IgD-negative memory B cell (primary cell): Measurements from ENCODE around the gene DDX10. TPM values are rescaled to one million over a fixed set of nuclear protein-coding genes. Genes with fewer than 3 reads are reported as not detected.
A peak's percentile ranks its signal among the peaks of the same experiment; 100 is the strongest.

Source experiments
- H3K27ac Mint-ChIP-seq, 3 donors: one replicate each; pipeline ENCODE4 v1.8.0; 2020 to 2022; ENCODE audit warnings: mild to moderate bottlenecking in 3 of 3, mixed read lengths in 3 of 3, moderate library complexity in 1 of 3
- H3K27me3 Mint-ChIP-seq: one replicate; pipeline ENCODE4 v1.8.0; 2021; ENCODE audit warnings: mixed read lengths
- H3K36me3 Mint-ChIP-seq: one replicate; pipeline ENCODE4 v1.8.0; 2020; ENCODE audit warnings: mild to moderate bottlenecking, mixed read lengths
- H3K4me1 Mint-ChIP-seq, 3 donors: one replicate each; pipeline ENCODE4 v1.8.0; 2020 to 2022; ENCODE audit warnings: mixed read lengths in 3 of 3, mild to moderate bottlenecking in 1 of 3
- H3K4me3 Mint-ChIP-seq, 4 donors: one replicate each; pipeline ENCODE4 v1.8.0; 2020 to 2022; ENCODE audit warnings: mild to moderate bottlenecking in 4 of 4, mixed read lengths in 4 of 4, moderate library complexity in 3 of 4
- H3K9me3 Mint-ChIP-seq, 3 donors: one replicate each; pipeline ENCODE4 v1.8.0; 2020 to 2021; ENCODE audit warnings: mixed read lengths in 3 of 3, mild to moderate bottlenecking in 1 of 3
- polyA plus RNA-seq: library from polyadenylated mRNA; unstranded; fragments of 300-500 nt; fragmentation: Illumina TruSeq; gene quantifications from one replicate; pipeline ENCODE4 v1.2.3, GENCODE V29; 2021

The DDX10 gene
- polyA plus RNA-seq, 1 donor from 2014 or later, result 19.5 TPM

DNA sequence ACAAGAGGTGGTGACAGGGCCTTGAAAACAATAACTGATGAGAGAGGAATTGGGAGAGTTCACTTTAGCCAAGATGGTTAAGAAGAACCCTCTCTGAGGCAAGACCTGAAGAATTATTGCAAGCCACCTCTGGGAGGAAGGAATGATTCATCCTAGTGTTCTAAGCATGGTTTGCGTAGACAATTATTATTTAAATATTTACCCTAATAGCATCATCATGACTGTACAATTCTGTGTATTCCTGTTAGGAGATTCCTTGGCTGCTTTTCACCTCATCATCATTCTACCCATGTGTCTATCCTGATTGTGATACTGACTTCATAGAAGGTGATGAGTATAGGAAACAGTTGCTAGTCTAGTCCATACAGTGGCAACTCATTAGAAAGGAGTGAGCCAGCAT is 264.4 kb downstream of the DDX10 start:
- Mint-ChIP-seq H3K27ac (no peak overlapping the region), H3K9me3 (peaks cover 0 to 3% (median 0%) of the 10 kb centered on the region in 3 donors), H3K4me1 (peaks cover 0 to under 1% (median 0%) of the 10 kb centered on the region in 3 donors), H3K4me3 (no peak overlapping the region), H3K27me3 (no peaks in the 10 kb centered on the region), H3K36me3 (peaks cover 11% of the 10 kb centered on the region)

DNA sequence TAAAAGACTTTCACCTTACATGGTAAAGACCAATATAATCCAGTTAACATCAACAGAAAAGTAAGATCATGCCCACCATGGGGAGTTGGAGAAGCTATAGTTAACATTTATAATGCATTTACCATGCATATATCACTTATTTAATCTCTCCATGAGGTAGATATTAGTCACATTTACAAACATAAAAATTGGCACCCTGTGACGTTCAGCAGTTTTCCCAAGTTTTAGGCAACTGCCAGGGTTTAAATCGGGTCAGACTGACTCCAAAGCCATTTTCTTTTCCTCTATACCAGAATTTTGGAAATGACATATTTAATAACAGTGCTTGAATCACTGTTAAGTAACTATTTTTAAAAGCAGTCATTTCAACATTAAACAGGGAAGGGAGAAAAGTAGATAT is 266.3 kb downstream of the DDX10 start:
- no peaks in the 10 kb centered on the region for H3K27me3 Mint-ChIP-seq

DNA sequence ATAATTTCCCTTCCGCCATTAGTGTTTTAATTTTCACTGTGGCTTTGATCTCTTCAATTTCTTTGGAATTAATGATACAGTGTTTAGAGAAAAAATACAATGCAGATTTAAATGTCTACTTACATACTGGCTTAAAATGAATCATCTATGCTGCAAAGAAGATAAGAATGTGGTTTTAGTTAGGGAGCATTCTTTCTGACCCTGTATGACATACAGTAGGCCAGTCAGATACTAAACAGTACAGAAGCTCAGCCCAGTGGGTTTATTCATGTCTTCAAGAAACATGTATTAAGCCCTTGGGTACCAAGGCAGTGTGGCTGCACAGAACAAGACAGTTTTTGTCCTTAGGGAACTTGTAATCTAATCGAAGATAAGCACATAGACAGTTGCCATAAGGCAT is 268.8 kb downstream of the DDX10 start:
- Mint-ChIP-seq H3K4me3 (no peak overlapping the region), H3K4me1 (peaks cover 0 to 3% (median 0%) of the 10 kb centered on the region in 3 donors), H3K9me3 (peaks cover 0 to 3% (median 0%) of the 10 kb centered on the region in 3 donors), H3K27me3 (no peaks in the 10 kb centered on the region), H3K36me3 (peaks cover 8% of the 10 kb centered on the region), H3K27ac (no peak overlapping the region)

More for the DNA sequence above, 266.3 kb downstream of the DDX10 start:
- peaks cover 8% of the 10 kb centered on the region for H3K36me3 Mint-ChIP-seq
- H3K27ac Mint-ChIP-seq, result no peak overlapping the region
- H3K4me3 Mint-ChIP-seq, result no peak overlapping the region
- H3K9me3 Mint-ChIP-seq, result peaks cover 0 to 3% (median 0%) of the 10 kb centered on the region in 3 donors
- peaks cover 0 to 1% (median 0%) of the 10 kb centered on the region in 3 donors for H3K4me1 Mint-ChIP-seq

DNA sequence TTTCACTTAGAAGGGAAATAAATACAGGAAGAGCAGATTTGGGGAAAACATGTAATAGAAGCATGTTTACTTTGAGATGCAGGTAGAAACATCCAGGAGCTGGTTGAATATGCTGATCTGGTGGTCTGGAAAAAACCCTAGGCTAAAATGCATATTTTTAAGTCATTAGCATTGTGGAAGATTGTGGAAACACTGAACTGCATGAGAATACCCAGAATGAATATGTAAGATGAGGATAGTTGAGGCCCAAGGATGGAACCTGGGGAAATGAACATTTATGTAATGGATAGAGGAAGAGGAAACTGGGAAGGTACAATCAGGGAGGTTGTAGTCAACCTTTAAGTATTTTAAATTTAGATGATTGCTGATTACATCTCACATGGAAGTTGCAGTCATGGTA is 269.4 kb downstream of the DDX10 start:
- Mint-ChIP-seq H3K4me1 (peaks cover 0 to 3% (median 0%) of the 10 kb centered on the region in 3 donors), H3K4me3 (no peak overlapping the region), H3K27ac (peak overlapping the region in 1 of 3 donors; percentile 27), H3K27me3 (no peaks in the 10 kb centered on the region), H3K36me3 (peaks cover 6% of the 10 kb centered on the region), H3K9me3 (peaks cover 0 to 3% (median 0%) of the 10 kb centered on the region in 3 donors)

DNA sequence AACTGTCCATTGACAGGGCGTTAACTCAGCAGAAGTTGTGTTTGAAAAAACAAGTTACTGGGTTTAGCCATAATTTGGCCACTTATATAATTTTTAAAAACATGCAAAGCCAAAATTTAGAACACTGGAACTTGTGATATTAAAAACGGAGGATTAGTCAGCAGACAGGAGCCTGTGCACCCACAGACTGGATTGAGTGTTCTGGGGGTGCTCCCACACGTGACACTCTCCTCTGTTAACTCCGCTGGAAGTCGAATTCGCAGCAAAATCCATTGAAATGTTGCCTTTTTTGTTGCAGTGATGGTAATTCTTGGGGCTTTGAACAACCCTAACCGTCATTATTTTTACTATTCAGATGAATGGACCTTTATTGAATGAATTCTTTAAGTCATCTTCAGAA is 269.8 kb downstream of the DDX10 start:
- Mint-ChIP-seq H3K4me1 (peaks cover 0 to 3% (median 0%) of the 10 kb centered on the region in 3 donors), H3K27me3 (no peaks in the 10 kb centered on the region), H3K27ac (no peak overlapping the region), H3K36me3 (peaks cover 6% of the 10 kb centered on the region), H3K4me3 (no peak overlapping the region), H3K9me3 (peaks cover 0 to 3% (median 0%) of the 10 kb centered on the region in 3 donors)

DNA sequence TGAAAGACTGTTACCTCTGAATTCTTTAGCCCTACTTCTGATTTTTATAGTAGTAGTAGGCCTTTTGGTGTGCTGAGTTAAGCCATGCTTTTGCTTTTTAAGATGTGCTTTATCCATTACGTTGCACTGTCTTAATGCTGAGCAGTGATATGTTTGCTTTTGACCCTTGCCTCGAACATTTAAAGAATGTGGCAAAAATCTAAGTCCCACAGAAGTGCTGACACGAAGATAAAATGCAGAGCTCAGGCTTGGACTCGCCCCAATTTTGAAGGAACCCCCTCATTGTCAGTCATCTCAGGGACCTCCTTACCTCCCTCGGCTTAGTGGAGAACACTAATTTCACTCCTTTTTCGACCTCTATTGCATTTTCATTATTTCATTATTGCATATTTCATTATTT is 272.9 kb downstream of the DDX10 start:
- Mint-ChIP-seq H3K27ac (peak overlapping the region in 1 of 3 donors; percentile 81), H3K27me3 (no peaks in the 10 kb centered on the region), H3K4me3 (no peak overlapping the region), H3K4me1 (peaks cover 0 to 3% (median 0%) of the 10 kb centered on the region in 3 donors), H3K9me3 (peaks cover 0 to 2% (median 0%) of the 10 kb centered on the region in 3 donors), H3K36me3 (peaks cover 9% of the 10 kb centered on the region)

DNA sequence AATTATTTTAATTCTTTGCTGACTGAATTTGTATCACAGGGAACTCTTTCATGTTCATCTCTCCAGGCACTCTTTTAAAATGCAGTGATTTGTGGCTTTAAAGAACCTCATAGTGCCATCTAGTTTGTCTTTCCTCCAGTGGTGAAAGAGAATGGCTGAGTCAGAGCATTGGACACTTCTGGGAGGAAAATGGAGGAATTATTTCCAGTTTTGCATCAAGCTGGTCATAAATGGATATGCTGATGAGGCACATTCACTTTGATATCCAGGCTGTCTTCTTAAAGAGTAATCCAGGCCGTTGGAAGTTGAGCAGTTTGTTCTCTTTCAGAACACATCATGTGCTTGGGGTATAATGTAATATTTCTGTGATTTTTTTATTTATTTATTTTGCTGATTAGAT is 273.7 kb downstream of the DDX10 start:
- Mint-ChIP-seq H3K4me1 (peaks cover 0 to 3% (median 0%) of the 10 kb centered on the region in 3 donors), H3K4me3 (no peak overlapping the region), H3K36me3 (peaks cover 12% of the 10 kb centered on the region)

DNA sequence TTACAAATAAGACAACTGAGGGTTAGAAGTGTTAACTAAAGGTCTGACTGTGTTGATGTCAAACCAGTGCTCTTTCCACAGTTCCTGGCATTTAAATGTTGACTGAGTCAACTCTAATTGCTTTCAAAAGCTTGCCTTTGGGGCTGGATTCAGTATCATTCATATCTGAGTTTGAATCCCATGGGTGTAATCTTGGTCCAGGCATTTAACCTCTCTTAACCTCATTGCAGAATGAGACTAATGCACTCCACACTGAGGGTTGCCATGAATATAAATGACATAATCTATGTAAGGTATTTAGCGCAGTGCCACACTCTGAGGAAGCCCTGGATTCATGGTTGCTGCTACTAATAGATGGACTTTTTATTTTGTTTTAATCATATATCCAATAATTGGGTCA is 274.3 kb downstream of the DDX10 start:
- no peaks in the 10 kb centered on the region for H3K9me3 Mint-ChIP-seq
- H3K36me3 Mint-ChIP-seq, result peaks cover 12% of the 10 kb centered on the region
- H3K27me3 Mint-ChIP-seq, result no peaks in the 10 kb centered on the region
- no peak overlapping the region for H3K4me3 Mint-ChIP-seq
- no peak overlapping the region for H3K27ac Mint-ChIP-seq
- peaks cover 0 to 3% (median 0%) of the 10 kb centered on the region in 3 donors for H3K4me1 Mint-ChIP-seq

More for the DNA sequence above, 273.7 kb downstream of the DDX10 start:
- no peak overlapping the region for H3K27ac Mint-ChIP-seq
- no peaks in the 10 kb centered on the region for H3K9me3 Mint-ChIP-seq
- H3K27me3 Mint-ChIP-seq, result no peaks in the 10 kb centered on the region

DNA sequence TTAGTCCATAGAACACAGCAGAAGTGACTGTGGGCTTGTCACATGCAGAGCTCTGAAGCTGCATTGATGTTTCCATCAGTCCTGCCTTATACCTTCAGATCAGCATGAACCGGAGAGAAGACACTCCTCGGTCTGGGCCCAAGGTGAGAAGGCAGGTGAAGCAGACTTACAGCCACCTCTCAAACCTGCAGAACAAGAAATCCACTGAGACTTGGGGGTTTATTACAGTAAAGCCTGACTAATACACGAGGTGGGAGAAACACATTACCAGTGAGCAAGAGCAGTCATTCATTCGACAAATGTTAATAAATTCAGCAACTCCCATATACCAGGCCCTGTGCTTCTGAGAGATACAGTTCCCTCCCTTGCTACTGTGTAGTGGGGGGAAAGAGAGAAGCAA is 279.0 kb downstream of the DDX10 start:
- no peaks in the 10 kb centered on the region for H3K4me1 Mint-ChIP-seq
- H3K36me3 Mint-ChIP-seq, result peaks cover 23% of the 10 kb centered on the region
- no peaks in the 10 kb centered on the region for H3K27me3 Mint-ChIP-seq
- peaks cover 2 to 3% (median 2%) of the 10 kb centered on the region in 3 donors for H3K9me3 Mint-ChIP-seq
- H3K27ac Mint-ChIP-seq, result peak overlapping the region in 1 of 3 donors; percentile 71
- no peak overlapping the region for H3K4me3 Mint-ChIP-seq

DNA sequence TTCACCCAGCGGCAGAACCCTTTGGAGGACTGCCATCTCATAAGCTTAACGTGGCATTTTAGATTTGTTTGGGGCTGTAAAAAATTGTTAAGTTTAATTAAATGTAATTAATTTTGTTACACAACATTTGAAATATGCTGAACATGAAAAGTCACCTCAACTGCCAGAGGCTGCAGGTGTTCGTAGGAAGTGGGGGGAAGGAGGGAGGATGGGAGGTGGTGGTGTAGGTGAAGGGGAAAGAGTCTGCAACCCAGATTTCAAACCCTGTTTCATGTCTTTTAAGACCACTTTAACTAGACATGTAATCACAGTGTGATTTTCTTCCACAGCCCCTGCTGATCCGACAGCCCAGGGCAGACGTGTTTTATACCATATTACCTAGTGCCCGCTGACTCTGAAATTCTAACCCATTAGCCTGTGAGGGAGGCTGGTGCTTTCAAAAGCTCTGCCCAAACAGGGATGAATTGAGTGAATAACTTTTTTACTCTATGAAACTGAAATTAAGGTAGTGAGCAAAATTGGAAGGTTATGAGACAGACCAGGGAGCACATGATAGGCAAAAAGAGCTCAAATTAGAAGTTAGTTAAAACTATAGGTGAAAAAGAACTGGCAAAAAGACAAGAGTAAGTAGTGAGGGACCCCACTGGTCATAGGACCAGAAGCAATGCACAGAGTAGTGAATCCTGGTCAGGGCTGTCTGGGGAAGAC is 279.8 kb downstream of the DDX10 start:
- H3K9me3 Mint-ChIP-seq, result peaks cover 2 to 5% (median 3%) of the 10 kb centered on the region in 3 donors
- no peak overlapping the region for H3K27ac Mint-ChIP-seq
- no peaks in the 10 kb centered on the region for H3K27me3 Mint-ChIP-seq
- no peak overlapping the region for H3K4me3 Mint-ChIP-seq
- no peaks in the 10 kb centered on the region for H3K4me1 Mint-ChIP-seq
- peaks cover 24% of the 10 kb centered on the region for H3K36me3 Mint-ChIP-seq

DNA sequence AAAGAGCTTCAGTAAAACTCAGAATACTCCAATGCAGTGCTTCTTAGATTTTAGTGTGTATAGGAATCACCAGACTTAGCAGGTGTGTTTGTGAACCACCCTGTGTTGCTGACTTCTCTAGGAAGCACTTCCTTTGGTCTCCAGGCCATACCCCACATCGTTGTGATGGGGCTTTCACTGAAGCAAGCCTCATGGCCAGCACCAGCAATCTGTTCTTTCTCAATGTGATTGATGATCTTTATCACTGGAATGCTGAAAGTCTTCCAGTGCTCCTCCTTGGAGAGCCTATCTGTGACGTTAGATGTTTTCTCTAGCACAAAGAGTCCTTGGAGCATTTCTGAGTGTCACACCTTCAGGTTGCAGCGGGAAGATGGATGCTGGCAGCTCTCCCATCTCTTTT is 280.5 kb downstream of the DDX10 start:
- no peaks in the 10 kb centered on the region for H3K27me3 Mint-ChIP-seq
- no peak overlapping the region for H3K27ac Mint-ChIP-seq
- H3K4me1 Mint-ChIP-seq, result no peaks in the 10 kb centered on the region
- peaks cover 24% of the 10 kb centered on the region for H3K36me3 Mint-ChIP-seq
- peaks cover 2 to 7% (median 3%) of the 10 kb centered on the region in 3 donors for H3K9me3 Mint-ChIP-seq
- no peak overlapping the region for H3K4me3 Mint-ChIP-seq

DNA sequence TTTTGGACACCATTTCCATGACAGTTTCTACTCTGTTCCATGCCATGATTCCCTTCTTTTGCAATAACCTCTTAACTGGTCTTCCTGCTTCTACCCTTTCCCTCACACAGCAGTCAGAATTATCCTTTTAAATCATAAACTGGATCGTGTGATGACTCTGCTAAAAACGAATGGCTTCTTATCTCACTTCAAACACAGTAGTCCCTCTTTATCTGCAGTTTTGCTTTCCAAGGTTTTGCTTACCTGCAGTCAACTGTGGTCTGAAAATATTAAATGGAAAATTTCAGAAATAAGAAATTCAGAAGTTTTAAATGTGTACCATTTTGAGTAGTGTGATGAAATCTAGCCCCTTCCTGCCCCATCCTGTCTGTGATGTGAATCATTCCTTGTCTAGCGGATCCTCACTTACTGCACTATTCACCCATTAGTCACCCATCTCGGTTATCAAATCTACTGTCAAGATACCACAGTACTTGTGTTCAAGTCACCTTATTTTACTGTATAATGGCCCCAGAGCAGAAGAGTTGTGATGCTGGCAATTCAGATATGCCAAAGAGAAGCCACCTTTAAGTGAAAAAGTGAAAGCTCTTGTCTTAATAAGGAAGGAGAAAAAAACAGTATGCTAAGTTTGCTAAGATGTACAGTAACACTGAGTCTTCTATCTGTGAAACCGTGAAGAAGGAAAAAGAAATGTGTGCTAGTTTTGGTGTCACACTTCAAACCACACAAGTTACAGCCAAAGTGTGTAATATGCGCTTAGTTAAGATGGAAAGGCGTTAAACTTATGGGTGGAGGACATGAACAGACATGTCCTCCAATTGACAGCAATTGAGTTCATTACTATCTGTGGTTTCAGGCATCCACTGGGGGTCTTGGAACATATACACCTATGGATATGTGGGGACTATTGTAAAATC is 283.0 kb downstream of the DDX10 start:
- peaks cover 15% of the 10 kb centered on the region for H3K36me3 Mint-ChIP-seq
- H3K4me1 Mint-ChIP-seq, result no peaks in the 10 kb centered on the region
- peaks cover 2 to 7% (median 3%) of the 10 kb centered on the region in 3 donors for H3K9me3 Mint-ChIP-seq
- H3K27ac Mint-ChIP-seq, result no peak overlapping the region
- H3K27me3 Mint-ChIP-seq, result no peaks in the 10 kb centered on the region
- H3K4me3 Mint-ChIP-seq, result no peak overlapping the region

DNA sequence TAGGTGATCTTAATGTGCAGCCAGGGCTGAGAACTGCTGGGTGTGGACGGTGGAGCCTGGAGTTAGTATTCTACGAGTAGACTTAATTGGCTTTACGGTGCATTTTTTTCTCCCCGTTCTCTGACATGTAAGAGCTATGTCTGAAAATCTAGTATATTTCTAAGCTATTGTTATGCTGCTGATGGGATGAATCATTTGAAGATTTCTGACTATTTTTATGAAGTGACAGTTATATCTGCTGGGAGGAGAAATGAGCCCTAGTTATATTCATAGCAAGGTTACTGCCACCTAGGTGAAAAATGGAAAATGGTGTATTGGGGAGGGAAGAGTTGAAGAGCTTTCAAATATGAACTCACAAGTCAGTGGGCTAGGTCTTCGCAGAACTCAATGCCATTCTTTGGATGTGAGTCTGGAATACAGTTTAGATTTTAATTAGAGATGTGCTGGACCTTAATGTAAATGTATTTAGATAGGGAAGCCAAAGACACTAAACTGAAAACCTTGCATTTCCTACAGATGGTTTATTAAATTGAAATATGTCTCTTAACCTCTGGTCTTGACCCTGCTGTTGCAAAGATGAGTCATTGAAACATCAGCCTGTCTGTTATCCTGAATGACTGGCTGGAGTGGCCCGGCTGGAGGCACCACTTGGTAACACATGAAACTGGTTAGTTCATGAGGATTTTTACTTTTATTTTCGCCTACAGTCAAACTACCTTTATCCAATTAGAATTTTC is 293.7 kb downstream of the DDX10 start:
- Mint-ChIP-seq H3K27ac (peak overlapping the region in 1 of 3 donors; percentile 10), H3K27me3 (no peaks in the 10 kb centered on the region), H3K4me3 (no peak overlapping the region), H3K9me3 (no peaks in the 10 kb centered on the region), H3K4me1 (no peaks in the 10 kb centered on the region), H3K36me3 (peaks cover 4% of the 10 kb centered on the region)

DNA sequence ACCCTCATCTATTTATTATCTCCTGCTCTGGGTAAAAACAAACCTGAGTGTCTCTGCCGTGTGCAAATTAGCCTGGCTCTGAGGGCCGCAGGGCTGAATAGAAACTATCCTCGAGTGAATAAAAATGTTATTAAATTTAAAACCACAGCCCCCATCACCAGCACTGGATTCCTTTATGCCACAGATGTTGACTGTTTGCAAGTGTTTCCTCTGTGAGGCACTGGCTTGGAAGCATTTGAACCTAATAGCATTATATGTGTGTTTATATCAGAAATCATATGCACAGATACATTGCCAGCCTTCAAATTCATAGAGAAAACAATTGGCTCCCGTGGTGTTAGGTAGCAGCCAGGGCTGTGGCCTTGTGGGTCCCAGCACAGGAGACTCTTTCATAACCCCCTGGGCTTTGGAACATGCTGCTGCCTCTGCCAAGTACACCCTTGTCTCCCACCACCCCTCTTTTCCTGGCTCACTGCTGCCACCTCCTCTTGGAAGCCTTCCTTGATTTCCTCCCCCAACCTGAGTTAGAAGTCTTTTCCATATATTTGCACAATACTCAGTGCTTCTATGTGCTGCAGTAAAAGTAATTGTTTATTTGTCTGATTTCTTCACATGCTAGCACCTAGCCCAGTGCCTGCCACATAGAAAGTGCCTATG is 294.4 kb downstream of the DDX10 start:
- peak overlapping the region in 1 of 3 donors; percentile 10 for H3K27ac Mint-ChIP-seq
- H3K4me1 Mint-ChIP-seq, result no peaks in the 10 kb centered on the region
- no peaks in the 10 kb centered on the region for H3K9me3 Mint-ChIP-seq
- no peaks in the 10 kb centered on the region for H3K27me3 Mint-ChIP-seq
- no peak overlapping the region for H3K4me3 Mint-ChIP-seq
- H3K36me3 Mint-ChIP-seq, result peaks cover 4% of the 10 kb centered on the region
